HUES48 (cell line): ENCODE measurements around the gene TLN1.

Source experiments
- H3K27ac ChIP-seq: one replicate; pipeline ENCODE4 v1.7.0; 2013; ENCODE audit warnings: low read depth, low read length, inconsistent platforms
- H3K27me3 ChIP-seq: 2 replicates; pipeline ENCODE4 v1.6.1; 2013; ENCODE audit warnings: mild to moderate bottlenecking, low read length; ENCODE audit not compliant: control insufficient read depth, insufficient read depth
- H3K36me3 ChIP-seq: 2 replicates; pipeline ENCODE4 v1.6.1; 2013; ENCODE audit warnings: low read length; ENCODE audit not compliant: control insufficient read depth, insufficient read depth
- H3K4me1 ChIP-seq: 2 replicates; pipeline ENCODE4 v1.6.1; 2013; ENCODE audit warnings: mild to moderate bottlenecking, low read length; ENCODE audit not compliant: control insufficient read depth, insufficient read depth
- H3K4me3 ChIP-seq: 2 replicates; pipeline ENCODE4 v1.5.1; 2013; ENCODE audit warnings: mild to moderate bottlenecking, low read depth, low read length
- H3K9ac ChIP-seq: 2 replicates; pipeline ENCODE4 v1.6.1; 2013; ENCODE audit warnings: mild to moderate bottlenecking, low read depth, low read length, moderate library complexity
- H3K9me3 ChIP-seq: 2 replicates; pipeline ENCODE4 v1.6.1; 2013; ENCODE audit warnings: low read length; ENCODE audit not compliant: control insufficient read depth, insufficient read depth

The TLN1 gene

GRCh38 chr9:35685506-35685905 is 46.5 kb downstream of the TLN1 start:
- Histone ChIP-seq H3K4me3 (no peak overlapping the region), H3K9ac (no peak overlapping the region), H3K27me3 (no peaks in the 10 kb centered on the region), H3K36me3 (peaks cover 69% of the 10 kb centered on the region), H3K9me3 (no peaks in the 10 kb centered on the region), H3K4me1 (peaks cover 12% of the 10 kb centered on the region), H3K27ac (no peak overlapping the region)

DNA sequence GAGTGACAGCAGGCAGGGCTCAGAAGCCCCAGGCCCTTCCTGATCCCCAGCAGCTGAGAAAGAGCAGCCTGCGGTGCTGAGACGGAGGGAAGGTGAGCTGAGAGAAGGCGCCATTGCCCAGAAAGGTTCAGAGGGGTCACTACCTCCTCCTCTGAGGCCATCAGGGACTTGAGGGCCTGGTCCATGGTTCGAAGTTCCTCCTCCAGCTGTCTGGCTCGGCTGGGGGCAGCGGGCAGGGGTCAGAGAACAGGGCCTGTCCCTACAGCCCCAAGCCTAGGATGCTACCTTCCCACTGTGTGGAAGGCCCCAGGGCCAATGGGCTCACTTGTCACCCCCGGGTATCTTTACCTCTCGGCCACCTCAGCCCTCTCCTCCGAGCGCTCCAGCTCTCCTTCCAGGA is 47.1 kb downstream of the TLN1 start:
- Histone ChIP-seq H3K4me1 (peaks cover 13% of the 10 kb centered on the region), H3K4me3 (no peak overlapping the region), H3K9ac (no peak overlapping the region), H3K9me3 (no peaks in the 10 kb centered on the region), H3K27me3 (no peaks in the 10 kb centered on the region), H3K36me3 (peaks cover 69% of the 10 kb centered on the region), H3K27ac (no peak overlapping the region)

- Histone ChIP-seq H3K9ac (no peak overlapping the region), H3K36me3 (peaks cover 65% of the 10 kb centered on the region), H3K9me3 (no peaks in the 10 kb centered on the region), H3K27ac (no peak overlapping the region), H3K4me3 (no peak overlapping the region), H3K4me1 (peaks cover 8% of the 10 kb centered on the region), H3K27me3 (no peaks in the 10 kb centered on the region)
These were observed 48.7 kb downstream of the TLN1 start for GRCh38 chr9:35683323-35683722.

DNA sequence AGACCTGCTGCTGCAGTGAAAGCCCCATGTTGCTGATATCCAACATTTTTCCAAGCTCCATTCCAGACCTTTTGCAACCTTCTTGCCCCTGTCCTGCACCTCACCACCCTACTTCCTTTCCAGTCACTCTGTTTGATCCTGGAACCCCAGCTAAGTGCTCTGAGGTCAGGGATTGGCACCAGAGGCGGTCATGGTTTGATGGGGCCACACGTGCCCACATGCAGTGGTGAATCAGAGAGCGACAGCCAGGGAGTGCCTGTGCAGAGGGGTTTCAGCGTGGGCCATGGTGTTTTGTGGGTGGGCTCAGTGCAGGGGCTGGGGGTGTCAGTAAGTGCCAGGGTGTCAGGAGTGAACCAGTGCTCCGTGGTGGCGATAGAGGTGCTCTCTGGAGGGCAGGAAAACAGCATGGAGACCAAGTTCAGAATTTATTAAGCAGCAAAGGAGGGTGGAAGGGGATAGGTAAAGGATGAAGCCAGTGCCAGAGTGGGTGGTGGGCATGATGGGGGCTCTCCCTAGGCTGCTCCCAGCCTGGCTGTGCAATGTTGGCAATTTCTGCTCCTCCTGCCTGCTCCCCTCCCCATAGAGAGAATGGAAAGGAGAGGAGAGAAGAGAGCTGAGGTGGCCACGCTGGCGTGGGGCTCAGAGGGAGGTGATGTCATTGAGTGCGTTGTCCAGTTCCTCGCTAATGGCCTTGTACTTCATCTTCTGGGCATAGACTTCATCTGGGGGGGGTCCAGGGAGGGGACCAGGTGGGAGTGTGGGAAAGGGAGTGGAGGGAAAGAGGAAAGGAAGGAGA is 49.3 kb downstream of the TLN1 start:
- Histone ChIP-seq H3K27ac (no peak overlapping the region), H3K4me3 (no peak overlapping the region), H3K9ac (no peak overlapping the region), H3K9me3 (no peaks in the 10 kb centered on the region), H3K36me3 (peaks cover 59% of the 10 kb centered on the region), H3K4me1 (peaks cover 4% of the 10 kb centered on the region), H3K27me3 (no peaks in the 10 kb centered on the region)

GRCh38 chr9:35682051-35682450 is 49.9 kb downstream of the TLN1 start:
- peaks cover 52% of the 10 kb centered on the region for H3K36me3 ChIP-seq
- H3K9me3 ChIP-seq = no peaks in the 10 kb centered on the region
- H3K4me3 ChIP-seq = no peak overlapping the region
- H3K9ac ChIP-seq = no peak overlapping the region
- peaks cover 4% of the 10 kb centered on the region for H3K4me1 ChIP-seq
- no peak overlapping the region for H3K27ac ChIP-seq
- H3K27me3 ChIP-seq = no peaks in the 10 kb centered on the region

DNA sequence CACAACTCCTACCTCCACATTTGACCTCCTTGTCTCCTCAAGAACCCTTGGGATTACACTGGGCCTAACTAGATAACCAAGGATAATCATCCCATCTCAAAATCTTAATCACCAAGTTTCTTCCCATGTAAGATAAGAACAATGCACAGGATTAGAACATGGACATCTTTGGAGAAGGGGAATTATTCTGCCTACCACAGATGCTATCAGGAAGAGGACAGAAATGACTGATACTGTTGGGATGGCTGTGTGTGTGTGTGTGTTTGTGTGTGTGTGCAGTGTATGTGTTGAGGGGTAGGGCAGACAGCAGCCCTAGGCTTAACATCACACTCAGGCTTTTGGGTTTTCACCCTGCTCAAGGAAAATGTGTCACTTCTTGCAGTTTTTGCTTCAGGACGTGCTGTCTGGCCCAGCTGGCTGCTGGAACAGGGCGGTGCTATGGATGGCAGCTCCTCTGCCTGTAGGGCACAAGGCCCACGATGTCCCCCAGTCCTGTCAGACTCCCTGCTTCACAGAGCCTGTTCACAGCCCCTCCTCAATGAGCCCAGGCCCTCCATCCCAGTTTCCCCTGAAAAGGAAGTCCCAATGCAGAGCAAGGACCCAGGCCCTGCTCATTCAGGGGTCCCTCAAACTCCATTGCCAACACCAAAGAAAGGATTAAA is 50.5 kb downstream of the TLN1 start:
- Histone ChIP-seq H3K27ac (peak overlapping the region; percentile 37), H3K36me3 (peaks cover 47% of the 10 kb centered on the region), H3K4me1 (peaks cover 4% of the 10 kb centered on the region), H3K27me3 (peaks cover 2% of the 10 kb centered on the region), H3K9me3 (no peaks in the 10 kb centered on the region), H3K9ac (no peak overlapping the region), H3K4me3 (no peak overlapping the region)

DNA sequence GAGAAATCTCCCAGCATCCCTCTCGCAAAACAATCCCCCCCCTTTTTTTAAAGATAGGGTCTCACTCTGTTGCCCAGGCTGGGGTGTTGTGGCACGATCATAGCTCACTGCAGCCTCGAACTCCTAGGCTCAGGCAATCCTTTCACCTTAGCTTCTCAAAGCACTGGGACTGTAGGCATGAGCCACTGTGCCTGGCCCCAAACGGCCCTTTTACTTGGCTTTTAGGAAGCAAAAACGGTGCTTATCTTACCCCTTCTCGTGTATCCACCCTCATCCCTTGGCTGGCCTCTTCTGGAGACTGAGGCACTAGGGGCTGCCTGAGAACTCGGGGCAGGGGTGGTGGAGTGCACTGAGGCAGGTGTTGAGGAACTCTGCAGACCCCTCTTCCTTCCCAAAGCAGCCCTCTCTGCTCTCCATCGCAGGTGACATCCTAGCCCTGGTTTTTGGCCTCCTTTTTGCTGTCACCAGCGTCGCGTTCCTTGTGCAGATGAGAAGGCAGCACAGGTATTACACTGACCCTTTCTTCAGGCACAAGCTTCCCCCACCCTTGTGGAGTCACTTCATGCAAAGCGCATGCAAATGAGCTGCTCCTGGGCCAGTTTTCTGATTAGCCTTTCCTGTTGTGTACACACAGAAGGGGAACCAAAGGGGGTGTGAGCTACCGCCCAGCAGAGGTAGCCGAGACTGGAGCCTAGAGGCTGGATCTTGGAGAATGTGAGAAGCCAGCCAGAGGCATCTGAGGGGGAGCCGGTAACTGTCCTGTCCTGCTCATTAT is 51.5 kb downstream of the TLN1 start:
- Histone ChIP-seq H3K27ac (peak overlapping the region; percentile 42), H3K9ac (no peak overlapping the region), H3K9me3 (no peaks in the 10 kb centered on the region), H3K4me1 (peaks cover 4% of the 10 kb centered on the region), H3K4me3 (no peak overlapping the region), H3K27me3 (peaks cover 4% of the 10 kb centered on the region), H3K36me3 (peaks cover 39% of the 10 kb centered on the region)

GRCh38 chr9:35679766-35680330 is 52.1 kb downstream of the TLN1 start:
- H3K4me3 ChIP-seq = no peak overlapping the region
- H3K4me1 ChIP-seq = peaks cover 4% of the 10 kb centered on the region
- peaks cover 32% of the 10 kb centered on the region for H3K36me3 ChIP-seq
- peaks cover 4% of the 10 kb centered on the region for H3K27me3 ChIP-seq
- H3K27ac ChIP-seq = peak overlapping the region; percentile 42
- H3K9me3 ChIP-seq = no peaks in the 10 kb centered on the region
- H3K9ac ChIP-seq = no peak overlapping the region

GRCh38 chr9:35679091-35679490 is 52.9 kb downstream of the TLN1 start:
- Histone ChIP-seq H3K4me1 (peaks cover 4% of the 10 kb centered on the region), H3K36me3 (peaks cover 24% of the 10 kb centered on the region), H3K9me3 (no peaks in the 10 kb centered on the region), H3K9ac (no peak overlapping the region), H3K27ac (no peak overlapping the region), H3K27me3 (peaks cover 4% of the 10 kb centered on the region), H3K4me3 (no peak overlapping the region)

- H3K4me3 ChIP-seq = peak overlapping the region; percentile 64
These were observed 56.1 kb downstream of the TLN1 start for GRCh38 chr9:35675732-35676392.

More at GRCh38 chr9:35675732-35676392, 56.1 kb downstream of the TLN1 start:
- Histone ChIP-seq H3K9ac (peak overlapping the region; percentile 82), H3K27ac (no peak overlapping the region), H3K27me3 (peaks cover 4% of the 10 kb centered on the region), H3K36me3 (no peaks in the 10 kb centered on the region), H3K4me1 (peaks cover 4% of the 10 kb centered on the region), H3K9me3 (no peaks in the 10 kb centered on the region)
